Heart left ventricle (tissue), 16 donors: Measurements from ENCODE around the gene IVNS1ABP. TPM values are rescaled to one million over a fixed set of nuclear protein-coding genes. Genes with fewer than 3 reads are reported as not detected.

ENCODE experiments used
- ATAC-seq, 4 donors: fragments of 200-7000 bp; cut with Tn5 transposase; one replicate each; pipeline ENCODE4 v1.9.1; 2020 to 2022; ENCODE audit warnings: moderate library complexity in 4 of 4, mild to moderate bottlenecking in 3 of 4, moderate number of reproducible peaks in 1 of 4
- DNase-seq, 5 donors: peaks; one replicate each; pipeline ENCODE4 v3.0.0-alpha.2; 2020
- H3K27ac ChIP-seq, 12 donors: fragments of 200-600 bp; sonication (generic) in 4 of 12; one replicate each; pipeline versions ENCODE4 v1.5.0 to v1.8.0; 2016 to 2022; ENCODE audit warnings: mild to moderate bottlenecking in 2 of 12
- H3K27me3 ChIP-seq, 9 donors: fragments of 200-600 bp; sonication (generic) in 2 of 9; one replicate each; pipeline versions ENCODE4 v1.5.1 to v1.8.0; 2016 to 2022; ENCODE audit warnings: mild to moderate bottlenecking in 3 of 9
- H3K36me3 ChIP-seq, 9 donors: fragments of 200-600 bp; sonication (generic) in 2 of 9; one replicate each; pipeline versions ENCODE4 v1.5.0 to v1.8.0; 2018 to 2022; ENCODE audit warnings: mild to moderate bottlenecking in 2 of 9
- H3K4me1 ChIP-seq, 12 donors: fragments of 200-600 bp; sonication (generic) in 4 of 12; one replicate each; pipeline versions ENCODE4 v1.5.0 to v1.8.0; 2016 to 2022; ENCODE audit warnings: mild to moderate bottlenecking in 3 of 12
- H3K4me3 ChIP-seq, 12 donors: fragments of 200-600 bp; sonication (generic) in 4 of 12; one replicate each; pipeline versions ENCODE4 v1.5.0 to v1.8.0; 2017 to 2022; ENCODE audit warnings: mild to moderate bottlenecking in 9 of 12, moderate library complexity in 4 of 12
- H3K9me3 ChIP-seq, 12 donors: fragments of 200-600 bp; sonication (generic) in 4 of 12; one replicate each; pipeline versions ENCODE4 v1.5.0 to v1.8.0; 2016 to 2022; ENCODE audit warnings: mild to moderate bottlenecking in 1 of 12
- POLR2A ChIP-seq, 2 donors: fragments of 450-650 bp; IDR thresholded peaks; one replicate each; pipeline ENCODE4 v1.6.1; 2017; ENCODE audit warnings: antibody characterized with exemption in 2 of 2, mild to moderate bottlenecking in 2 of 2, moderate library complexity in 2 of 2
- WGBS, 4 donors: extraction: QIAGEN DNeasy Blood & Tissue Kit in 2 of 4; methylation state at CpG; one replicate each; pipeline versions ENCODE4 v1.1.5 to v1.1.7; 2013 to 2018; 5-methylcytosine and 5-hydroxymethylcytosine counted together
- intact Hi-C, 10 donors: fragments of 100-400 bp; cut with DNase I; formaldehyde crosslinking; loops; one replicate each; pipeline versions ENCODE4 v1.11.1 to v1.14.2; 2022
- polyA plus RNA-seq, 2 donors: library from polyadenylated mRNA; stranded (reverse); fragments of 200-250 nt; gene quantifications; one replicate each; pipeline ENCODE4 v1.2.3, GENCODE V29; 2013
- total RNA-seq, 9 donors: library from RNA; depleted of rRNA in 2 of 9; stranded (reverse); fragments of >200 nt in 2 of 9; fragmentation: NEBNext Ultra II Directional in 3 of 9; extraction: Animal tissue kit (Norgen Biotek cat#: 25700) in 3 of 9; gene quantifications; one replicate each; pipeline versions ENCODE4 v1.1.0 to v1.2.4, GENCODE V29; 2016 to 2023
- TF ChIP-seq, protein P1 (sequence below), 12 donors: fragments of 200-600 bp; sonication (generic) in 4 of 12; IDR thresholded peaks; one replicate each; pipeline versions ENCODE4 v1.5.0 to v1.8.0; 2018 to 2022; ENCODE audit warnings: antibody characterized with exemption in 12 of 12, mild to moderate bottlenecking in 5 of 12
- donor health status: ischemic (EF 13 %, LVEDD 7.1; RV severe dilation, severe dysfunction).
- donor health status: healthy with polysubstance abuse.
- donor health status: DM: no; HTN: yes; CAD: no.
- donor health status: DM: no; HTN: no; CAD: no.
- donor health status: ischemic (EF 25% LVEDD 6.9; RV normal size, moderate dysfunction).
- donor health status: ischemic (EF 25% LVEDD 5.7; RV mildly dilated, moderate dysfunction).
- donor health status: healthy.
- donor health status: DM: yes; HTN: yes; CAD: no.
- donor health status: ischemic (EF 35%, LVEDD 5.7; RV mildly dilated, moderate dysfunction).
- donor health status: nonischemic (EF 11% LVEDD 7.7; RV severe dilation, severe dysfunction).
- donor health status: DM: yes; HTN: yes; CAD: no.
- donor health status: PGD.
- donor health status: ischemic (EF 29% LVEDD 5.4; RV normal size, mild dysfunction).
- donor health status: nonischemic (EF 23%, LVEDD 6.1; RV moderate dilation, normal function).

IVNS1ABP gene
- total and polyA plus RNA-seq, 11 donors, result 24.7 to 95.2 (median 58.0) TPM

DNA sequence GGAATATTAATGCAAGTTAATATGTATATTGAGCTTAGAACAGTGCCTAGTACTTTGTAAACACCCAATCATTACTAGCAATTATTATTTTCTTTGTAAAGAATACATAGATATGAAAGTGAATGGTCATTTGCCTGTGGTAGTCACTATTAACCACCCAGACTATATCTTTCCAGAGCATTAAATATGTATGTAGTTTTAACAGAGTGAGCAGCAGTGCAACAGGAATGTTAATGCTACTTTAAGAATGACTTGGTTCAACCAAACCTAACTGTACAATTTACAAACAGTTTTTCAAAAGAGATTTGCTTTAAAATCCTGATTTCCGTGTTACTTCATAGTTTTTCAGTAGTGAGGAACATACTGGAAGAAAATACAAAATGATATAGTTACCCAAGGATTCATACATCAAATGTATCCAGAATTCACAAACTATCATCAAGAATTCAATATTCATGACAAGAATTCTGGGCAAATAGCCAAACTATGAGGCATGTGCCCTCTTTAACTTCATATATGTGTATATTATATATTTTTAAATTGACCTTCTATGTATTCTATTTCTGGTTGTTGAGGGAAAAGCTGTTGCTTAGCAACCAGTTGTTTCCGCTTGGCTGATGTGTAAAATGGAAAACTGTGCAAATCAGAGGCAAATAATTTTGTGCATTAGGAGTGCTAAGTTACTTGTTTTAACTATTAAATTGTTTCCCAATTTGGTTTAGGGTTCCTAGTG, 34.9 kb upstream of the IVNS1ABP start:
- Histone ChIP-seq H3K4me1 (peaks cover 0 to 3% (median 0%) of the 10 kb centered on the region in 12 donors), H3K27me3 (no peaks in the 10 kb centered on the region), H3K9me3 (no peaks in the 10 kb centered on the region), H3K27ac (no peak overlapping the region), H3K4me3 (no peak overlapping the region), H3K36me3 (no peaks in the 10 kb centered on the region)
- no peak for ATAC-seq
- DNase-seq, result no peak
- 81 to 84% (median 82%) methylated on average over 2 of the region's 2 CpGs for WGBS, 4 donors
- no peak for TF ChIP-seq POLR2A (IDR thresholded peaks at IDR 0.05)
- TF ChIP-seq, protein P1, sequence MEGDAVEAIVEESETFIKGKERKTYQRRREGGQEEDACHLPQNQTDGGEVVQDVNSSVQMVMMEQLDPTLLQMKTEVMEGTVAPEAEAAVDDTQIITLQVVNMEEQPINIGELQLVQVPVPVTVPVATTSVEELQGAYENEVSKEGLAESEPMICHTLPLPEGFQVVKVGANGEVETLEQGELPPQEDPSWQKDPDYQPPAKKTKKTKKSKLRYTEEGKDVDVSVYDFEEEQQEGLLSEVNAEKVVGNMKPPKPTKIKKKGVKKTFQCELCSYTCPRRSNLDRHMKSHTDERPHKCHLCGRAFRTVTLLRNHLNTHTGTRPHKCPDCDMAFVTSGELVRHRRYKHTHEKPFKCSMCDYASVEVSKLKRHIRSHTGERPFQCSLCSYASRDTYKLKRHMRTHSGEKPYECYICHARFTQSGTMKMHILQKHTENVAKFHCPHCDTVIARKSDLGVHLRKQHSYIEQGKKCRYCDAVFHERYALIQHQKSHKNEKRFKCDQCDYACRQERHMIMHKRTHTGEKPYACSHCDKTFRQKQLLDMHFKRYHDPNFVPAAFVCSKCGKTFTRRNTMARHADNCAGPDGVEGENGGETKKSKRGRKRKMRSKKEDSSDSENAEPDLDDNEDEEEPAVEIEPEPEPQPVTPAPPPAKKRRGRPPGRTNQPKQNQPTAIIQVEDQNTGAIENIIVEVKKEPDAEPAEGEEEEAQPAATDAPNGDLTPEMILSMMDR (IDR thresholded peaks at IDR 0.05), result no peak
- intact Hi-C loops, result no loop called here

DNA sequence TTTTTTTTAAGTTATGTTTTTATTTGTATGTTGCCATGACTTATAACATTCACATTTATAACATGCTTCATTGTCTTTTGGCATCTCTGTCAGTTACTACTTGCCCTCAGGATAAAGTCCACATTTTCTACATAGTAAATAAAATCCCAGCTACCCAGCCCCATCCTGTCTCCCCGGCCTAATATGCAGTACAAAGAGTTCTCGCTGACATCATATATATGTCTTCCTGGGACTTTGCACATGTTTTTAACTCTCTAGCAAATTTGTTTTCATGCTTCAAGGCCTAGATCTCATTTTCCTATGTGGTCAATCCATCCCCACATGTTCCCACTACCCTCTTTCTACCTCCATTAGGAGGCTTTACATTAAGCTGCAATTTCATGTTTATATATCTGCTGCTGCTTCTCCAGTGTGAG, 33.0 kb upstream of the IVNS1ABP start:
- intact Hi-C loops, result no loop called here
- Histone ChIP-seq H3K27ac (no peak overlapping the region), H3K4me1 (peaks cover 0 to 17% (median 0%) of the 10 kb centered on the region in 12 donors), H3K36me3 (no peaks in the 10 kb centered on the region), H3K9me3 (no peaks in the 10 kb centered on the region), H3K4me3 (no peak overlapping the region), H3K27me3 (no peaks in the 10 kb centered on the region)
- ATAC-seq (no peak), DNase-seq (no peak)
- 58 to 79% (median 68%) methylated on average over 2 of the region's 2 CpGs for WGBS, 4 donors
- TF ChIP-seq, protein P1 (IDR thresholded peaks at IDR 0.05), result no peak
- no peak for TF ChIP-seq POLR2A (IDR thresholded peaks at IDR 0.05)

DNA sequence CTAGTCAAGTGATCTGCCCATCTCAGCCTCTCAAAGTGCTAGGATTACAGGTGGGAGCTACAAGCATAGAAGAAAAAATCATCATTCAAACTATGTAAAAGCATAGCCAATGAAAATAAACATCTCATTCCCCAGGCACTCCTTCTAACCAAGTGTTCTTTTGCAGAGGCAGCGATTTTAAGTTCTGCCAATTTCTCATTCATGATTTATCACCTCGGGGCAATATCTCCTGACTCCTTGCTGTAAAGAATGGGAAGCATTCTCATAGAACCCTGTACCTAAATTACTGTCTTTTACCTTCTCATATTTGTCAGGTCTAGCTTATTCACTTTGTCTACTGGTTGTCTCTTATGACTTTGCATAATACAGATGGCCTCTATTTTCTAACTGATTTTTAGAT, 32.5 kb upstream of the IVNS1ABP start:
- Histone ChIP-seq H3K4me3 (no peak overlapping the region), H3K27me3 (no peaks in the 10 kb centered on the region), H3K27ac (no peak overlapping the region), H3K4me1 (peaks cover 0 to 17% (median 0%) of the 10 kb centered on the region in 12 donors), H3K9me3 (no peaks in the 10 kb centered on the region), H3K36me3 (no peaks in the 10 kb centered on the region)
- ATAC-seq, result no peak
- intact Hi-C loops, result loop anchor here in 1 of 10 donors (10.0 kb wide), 1 partner anchor 195 kb away; no protein-coding TSS in a partner anchor
- WGBS, 4 donors, result 78 to 92% (median 86%) methylated on average over 2 of the region's 2 CpGs
- DNase-seq, result no peak
- no peak for TF ChIP-seq POLR2A (IDR thresholded peaks at IDR 0.05)
- TF ChIP-seq, protein P1 (IDR thresholded peaks at IDR 0.05), result no peak

- WGBS, 4 donors, result 84 to 93% (median 90%) methylated on average over 1 of the region's 1 CpG
- Histone ChIP-seq H3K4me3 (no peak overlapping the region), H3K9me3 (no peaks in the 10 kb centered on the region), H3K36me3 (no peaks in the 10 kb centered on the region), H3K4me1 (peaks cover 0 to 17% (median 0%) of the 10 kb centered on the region in 12 donors), H3K27me3 (no peaks in the 10 kb centered on the region), H3K27ac (no peak overlapping the region)
- intact Hi-C loops, result loop anchor here in 1 of 10 donors (10.0 kb wide), 1 partner anchor 196 kb away; no protein-coding TSS in a partner anchor
- TF ChIP-seq, protein P1 (IDR thresholded peaks at IDR 0.05), result no peak
- no peak for TF ChIP-seq POLR2A (IDR thresholded peaks at IDR 0.05)
- ATAC-seq (no peak), DNase-seq (no peak)
These were observed 31.9 kb upstream of the IVNS1ABP start for GRCh38 chr1:185348985-185349384.
